ENCODE measurements around the gene TMEM150A. TPM values are rescaled to one million over a fixed set of nuclear protein-coding genes. Genes with fewer than 3 reads are reported as not detected.

TMEM150A gene
- total and polyA plus RNA-seq, 2 of the 13 experiments (the other 11 are each of a cell fraction or from before 2014, with no cell fraction given), result 30.1 to 70.4 TPM

GRCh38 chr2:85595301-85596025 is 7.0 kb downstream of the TMEM150A start, which contains the start of gene RNF181 (continued):
- TF ChIP-seq, protein P1, sequence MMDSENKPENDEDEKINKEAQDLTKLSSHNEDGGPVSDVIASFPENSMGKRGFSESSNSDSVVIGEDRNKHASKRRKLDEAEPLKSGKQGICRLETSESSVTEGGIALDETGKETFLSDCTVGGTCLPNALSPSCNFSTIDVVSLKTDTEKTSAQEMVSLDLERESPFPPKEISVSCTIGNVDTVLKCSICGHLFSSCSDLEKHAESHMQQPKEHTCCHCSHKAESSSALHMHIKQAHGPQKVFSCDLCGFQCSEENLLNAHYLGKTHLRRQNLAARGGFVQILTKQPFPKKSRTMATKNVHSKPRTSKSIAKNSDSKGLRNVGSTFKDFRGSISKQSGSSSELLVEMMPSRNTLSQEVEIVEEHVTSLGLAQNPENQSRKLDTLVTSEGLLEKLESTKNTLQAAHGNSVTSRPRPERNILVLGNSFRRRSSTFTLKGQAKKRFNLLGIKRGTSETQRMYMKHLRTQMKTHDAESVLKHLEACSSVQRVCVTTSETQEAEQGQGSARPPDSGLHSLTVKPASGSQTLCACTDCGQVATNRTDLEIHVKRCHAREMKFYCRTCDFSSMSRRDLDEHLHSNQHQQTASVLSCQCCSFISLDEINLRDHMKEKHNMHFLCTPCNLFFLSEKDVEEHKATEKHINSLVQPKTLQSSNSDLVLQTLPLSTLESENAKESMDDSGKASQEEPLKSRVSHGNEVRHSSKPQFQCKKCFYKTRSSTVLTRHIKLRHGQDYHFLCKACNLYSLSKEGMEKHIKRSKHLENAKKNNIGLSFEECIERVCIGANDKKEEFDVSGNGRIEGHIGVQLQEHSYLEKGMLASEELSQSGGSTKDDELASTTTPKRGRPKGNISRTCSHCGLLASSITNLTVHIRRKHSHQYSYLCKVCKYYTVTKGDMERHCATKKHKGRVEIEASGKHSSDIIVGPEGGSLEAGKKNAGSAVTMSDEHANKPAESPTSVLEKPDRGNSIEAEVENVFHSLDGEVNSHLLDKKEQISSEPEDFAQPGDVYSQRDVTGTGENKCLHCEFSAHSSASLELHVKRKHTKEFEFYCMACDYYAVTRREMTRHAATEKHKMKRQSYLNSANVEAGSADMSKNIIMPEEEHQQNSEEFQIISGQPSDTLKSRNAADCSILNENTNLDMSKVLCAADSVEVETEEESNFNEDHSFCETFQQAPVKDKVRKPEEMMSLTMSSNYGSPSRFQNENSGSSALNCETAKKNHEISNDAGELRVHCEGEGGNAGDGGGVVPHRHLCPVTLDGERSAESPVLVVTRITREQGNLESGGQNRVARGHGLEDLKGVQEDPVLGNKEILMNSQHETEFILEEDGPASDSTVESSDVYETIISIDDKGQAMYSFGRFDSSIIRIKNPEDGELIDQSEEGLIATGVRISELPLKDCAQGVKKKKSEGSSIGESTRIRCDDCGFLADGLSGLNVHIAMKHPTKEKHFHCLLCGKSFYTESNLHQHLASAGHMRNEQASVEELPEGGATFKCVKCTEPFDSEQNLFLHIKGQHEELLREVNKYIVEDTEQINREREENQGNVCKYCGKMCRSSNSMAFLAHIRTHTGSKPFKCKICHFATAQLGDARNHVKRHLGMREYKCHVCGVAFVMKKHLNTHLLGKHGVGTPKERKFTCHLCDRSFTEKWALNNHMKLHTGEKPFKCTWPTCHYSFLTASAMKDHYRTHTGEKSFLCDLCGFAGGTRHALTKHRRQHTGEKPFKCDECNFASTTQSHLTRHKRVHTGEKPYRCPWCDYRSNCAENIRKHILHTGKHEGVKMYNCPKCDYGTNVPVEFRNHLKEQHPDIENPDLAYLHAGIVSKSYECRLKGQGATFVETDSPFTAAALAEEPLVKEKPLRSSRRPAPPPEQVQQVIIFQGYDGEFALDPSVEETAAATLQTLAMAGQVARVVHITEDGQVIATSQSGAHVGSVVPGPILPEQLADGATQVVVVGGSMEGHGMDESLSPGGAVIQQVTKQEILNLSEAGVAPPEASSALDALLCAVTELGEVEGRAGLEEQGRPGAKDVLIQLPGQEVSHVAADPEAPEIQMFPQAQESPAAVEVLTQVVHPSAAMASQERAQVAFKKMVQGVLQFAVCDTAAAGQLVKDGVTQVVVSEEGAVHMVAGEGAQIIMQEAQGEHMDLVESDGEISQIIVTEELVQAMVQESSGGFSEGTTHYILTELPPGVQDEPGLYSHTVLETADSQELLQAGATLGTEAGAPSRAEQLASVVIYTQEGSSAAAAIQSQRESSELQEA (CRISPR knock-in tag; IDR thresholded peaks at IDR 0.05; ENCODE audit: not compliant biosample characterization), result peak; percentile 77
- TF ChIP-seq ZNF343 (CRISPR knock-in tag; IDR thresholded peaks at IDR 0.05) (peak; percentile 53; the same call in 1 of the 2 replicates), ZNF331 (CRISPR knock-in tag; IDR thresholded peaks at IDR 0.05) (no peak; the same call in 1 of the 2 replicates), EZH2 (conservative IDR thresholded peaks at IDR 0.05; ENCODE audit: low read depth, low read length) (no peak), MTA1 (CRISPR knock-in tag; IDR thresholded peaks at IDR 0.05; ENCODE audit: borderline replicate concordance) (peak; percentile 41; the same call in 1 of the 2 replicates), DPF2 (CRISPR knock-in tag; IDR thresholded peaks at IDR 0.05; ENCODE audit: borderline replicate concordance, low read depth) (no peak), ZNF225 (CRISPR knock-in tag; IDR thresholded peaks at IDR 0.05) (peak; percentile 87; the same call in 1 of the 2 replicates), TARDBP (CRISPR knock-in tag; IDR thresholded peaks at IDR 0.05) (peak; percentile 78), HOXA9 (CRISPR knock-in tag; IDR thresholded peaks at IDR 0.05; ENCODE audit: borderline replicate concordance) (0 out of 2 replicates have a peak, but pooled peaks have one; percentile 52), YEATS2 (CRISPR knock-in tag; IDR thresholded peaks at IDR 0.05; ENCODE audit: borderline replicate concordance) (peak; percentile 63), TRIM24 (CRISPR knock-in tag; IDR thresholded peaks at IDR 0.05) (no peak), ZNF432 (CRISPR knock-in tag; IDR thresholded peaks at IDR 0.05; ENCODE audit: borderline replicate concordance) (no peak), SNRNP70 (IDR thresholded peaks at IDR 0.05; ENCODE audit: low read depth, low read length) (no peak), ZNF121 (CRISPR knock-in tag; IDR thresholded peaks at IDR 0.05) (0 out of 2 replicates have a peak, but pooled peaks have one; percentile 7), PHF21A (CRISPR knock-in tag; IDR thresholded peaks at IDR 0.05) (peak; percentile 93; the same call in 1 of the 2 replicates), THAP7 (CRISPR knock-in tag; IDR thresholded peaks at IDR 0.05) (peak; percentile 73; the same call in 1 of the 2 replicates), PATZ1 (CRISPR knock-in tag; IDR thresholded peaks at IDR 0.05) (no peak), GFI1 (CRISPR knock-in tag; IDR thresholded peaks at IDR 0.05; ENCODE audit: borderline replicate concordance) (peak; percentile 66; the same call in 1 of the 2 replicates)
